ENCODE measurements around the gene KMO. TPM values are rescaled to one million over a fixed set of nuclear protein-coding genes. Genes with fewer than 3 reads are reported as not detected.

Gene KMO
- total and polyA plus RNA-seq, 2 of the 13 experiments (the other 11 are each of a cell fraction or from before 2014, with no cell fraction given), result 0.01 TPM; not detected in 1

- H3K4me3 ChIP-seq (replicated peaks in 1 of 3; ENCODE audit: insufficient read depth in 1 of 3, low read depth in 2 of 3, low read length in 3 of 3), result no peak overlapping the region
- DNase-seq (ENCODE audit: low spot score), result no peak
- no peak for FAIRE-seq
- H3K4me1 ChIP-seq (ENCODE audit: insufficient read depth, low read length), result no peaks in the 10 kb centered on the region
- no peaks in the 10 kb centered on the region for H3K9me3 ChIP-seq (ENCODE audit: low read length)
- no peak overlapping the region for H3K4me2 ChIP-seq (ENCODE audit: low read depth, low read length)
- no peaks in the 10 kb centered on the region; a peak in 1 of 5 replicates for H3K27me3 ChIP-seq (ENCODE audit: control insufficient read depth in 1 of 2, insufficient read depth in 2 of 2, low read length in 2 of 2)
- TF ChIP-seq, protein P1, sequence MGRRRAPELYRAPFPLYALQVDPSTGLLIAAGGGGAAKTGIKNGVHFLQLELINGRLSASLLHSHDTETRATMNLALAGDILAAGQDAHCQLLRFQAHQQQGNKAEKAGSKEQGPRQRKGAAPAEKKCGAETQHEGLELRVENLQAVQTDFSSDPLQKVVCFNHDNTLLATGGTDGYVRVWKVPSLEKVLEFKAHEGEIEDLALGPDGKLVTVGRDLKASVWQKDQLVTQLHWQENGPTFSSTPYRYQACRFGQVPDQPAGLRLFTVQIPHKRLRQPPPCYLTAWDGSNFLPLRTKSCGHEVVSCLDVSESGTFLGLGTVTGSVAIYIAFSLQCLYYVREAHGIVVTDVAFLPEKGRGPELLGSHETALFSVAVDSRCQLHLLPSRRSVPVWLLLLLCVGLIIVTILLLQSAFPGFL (CRISPR knock-in tag; IDR thresholded peaks at IDR 0.05), result no peak
- TF ChIP-seq AKNA (CRISPR knock-in tag; IDR thresholded peaks at IDR 0.05; ENCODE audit: borderline replicate concordance) (no peak), ESRRA (CRISPR knock-in tag; IDR thresholded peaks at IDR 0.05; ENCODE audit: low read depth) (no peak)
- H4K20me1 ChIP-seq (ENCODE audit: insufficient read depth, low read length), result no peaks in the 10 kb centered on the region
- no TSS peak for BruUV-seq (replicated peaks)
- CTCF ChIA-PET (ENCODE audit: low intra/inter-chr PET ratio, low total read pairs), result no interaction called here
- H3K79me2 ChIP-seq (ENCODE audit: insufficient read depth, low read length), result no peaks in the 10 kb centered on the region
- H3K27ac ChIP-seq (ENCODE audit: extremely low read length, insufficient read depth, low read length), result no peak overlapping the region
- POLR2A ChIA-PET, result no interaction called here
- in situ Hi-C loops (cut with HindIII; ENCODE audit: extremely low pct_ligation_motif_present, low pct_unique_long_range_greater_than_20kb) (no loop called here), intact Hi-C loops (cut with micrococcal nuclease; ENCODE audit: unreplicated experiment) (no loop called here)
- no peaks in the 10 kb centered on the region; a peak in 2 of 5 replicates for H3K36me3 ChIP-seq (replicated peaks in 1 of 2; ENCODE audit: control insufficient read depth in 1 of 2, insufficient read depth in 2 of 2, low read length in 2 of 2)
- no peak overlapping the region for H2AFZ ChIP-seq (ENCODE audit: low read length)
- WGBS (ENCODE audit: low lambda C conversion rate), result 96% methylated on average over 3 of the region's 3 CpGs
- H3K9ac ChIP-seq (ENCODE audit: insufficient read depth, low read depth, low read length), result no peak overlapping the region
- ATAC-seq, result no peak
Measured at GRCh38 chr1:241598249-241598648, 66.1 kb downstream of the KMO start.

All from HepG2 (cell line).